Natural killer cell treated with Interleukin-12 subunit alpha and Interleukin-12 subunit beta and Interleukin-15 and Interleukin-18, amount 100 ng/mL, for 72 hours (primary cell): Measurements from ENCODE around the gene PRCP. TPM values are rescaled to one million over a fixed set of nuclear protein-coding genes. Genes with fewer than 3 reads are reported as not detected.
"Not testable (repeated sequence)": the region's sequence is repeated elsewhere in the genome, so short reads cannot be mapped to it uniquely, and the experiment has no call there.

Source experiments
- ATAC-seq, 2 donors: fragments of 150-1000 bp; cut with Tn5 transposase in 1 of 2; sonication (Bioruptor Pico), chemical (Tn5 transposase) in 1 of 2; 2 replicates each; pipeline ENCODE4 v1.10.0; 2021
- DNase-seq: peaks from one replicate; pipeline ENCODE4 v3.0.0; 2022; ENCODE audit warnings: low spot score
- H3K27ac Mint-ChIP-seq, 2 donors: 1 replicate in 1 of 2; 2 replicates in 1 of 2; pipeline ENCODE4 v1.8.0; 2022; ENCODE audit warnings: mixed read lengths in 2 of 2, mild to moderate bottlenecking in 1 of 2, moderate library complexity in 1 of 2
- H3K27me3 Mint-ChIP-seq, 2 donors: 1 replicate in 1 of 2; 2 replicates in 1 of 2; pipeline ENCODE4 v1.8.0; 2022; ENCODE audit warnings: mixed read lengths in 2 of 2
- H3K36me3 Mint-ChIP-seq: one replicate; pipeline ENCODE4 v1.8.0; 2022; ENCODE audit warnings: mixed read lengths
- H3K4me1 Mint-ChIP-seq, 2 donors: 1 replicate in 1 of 2; 2 replicates in 1 of 2; pipeline ENCODE4 v1.8.0; 2022; ENCODE audit warnings: low read depth in 2 of 2, mixed read lengths in 2 of 2, mild to moderate bottlenecking in 1 of 2
- H3K4me3 Mint-ChIP-seq: one replicate; pipeline ENCODE4 v1.8.0; 2022; ENCODE audit warnings: mixed read lengths
- H3K9me3 Mint-ChIP-seq: 2 replicates; pipeline ENCODE4 v1.8.0; 2022; ENCODE audit warnings: mixed read lengths
- total RNA-seq, 2 donors: library from RNA; stranded (reverse); gene quantifications; one replicate each; pipeline ENCODE4 v1.2.3, GENCODE V29; 2022

PRCP gene
- total RNA-seq: 10 to 100 TPM; 16.9 to 21.1 TPM

DNA sequence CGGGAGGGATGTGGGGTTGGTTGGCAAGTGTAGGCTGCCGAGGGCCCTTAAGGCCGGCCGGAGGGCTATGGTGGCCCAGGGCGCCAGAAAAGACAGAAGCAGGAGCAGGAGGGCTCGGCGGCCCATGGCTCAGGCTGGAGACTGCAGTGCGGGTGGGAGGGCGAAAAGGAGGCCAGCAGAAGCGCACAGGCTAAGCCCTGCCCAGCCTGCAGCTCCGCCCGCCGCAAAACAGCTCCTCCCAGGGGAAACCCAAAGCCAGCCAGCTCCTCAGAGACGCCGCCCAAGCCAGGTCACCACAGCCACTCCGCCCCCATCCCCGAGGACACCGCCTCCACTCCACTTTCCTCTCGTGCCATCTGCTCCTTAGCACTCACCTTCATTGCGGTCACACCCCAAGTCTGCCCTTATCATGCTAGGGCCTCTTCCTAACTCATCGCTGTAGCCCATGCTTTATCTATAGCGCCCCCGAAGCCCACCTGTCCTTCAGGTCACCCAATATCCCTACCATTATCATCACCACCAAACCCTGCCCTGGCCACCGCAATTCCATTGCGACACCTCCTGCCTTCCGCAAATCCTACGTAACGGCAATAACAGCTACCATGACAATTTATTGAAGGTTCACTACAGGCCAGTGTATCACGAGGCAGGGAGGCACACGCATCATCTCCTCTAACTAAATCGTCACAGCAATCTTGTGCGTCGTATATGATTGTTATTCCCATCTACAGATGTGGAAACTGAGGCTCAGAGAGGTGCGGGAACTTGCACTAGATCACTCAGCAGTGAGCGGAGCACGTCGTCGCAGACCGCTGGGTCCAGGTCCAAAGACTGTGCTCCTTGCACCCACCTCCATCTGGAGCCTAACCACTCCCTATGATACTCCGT is at the start of gene PRCP:
Gene PRCP, minus strand, starts transcription at position 154 of the 888 bp plus-strand sequence. Its CDS starts 28 bp downstream, at position 126.
- Mint-ChIP-seq H3K9me3 (no peaks in the 10 kb centered on the region), H3K36me3 (no peaks in the 10 kb centered on the region), H3K27ac (peak within 1 kb of the TSS; percentile 84 to 94), H3K27me3 (no peaks in the 10 kb centered on the region), H3K4me1 (peaks cover 34 to 51% of the 10 kb centered on the region in 2 donors), H3K4me3 (peak within 1 kb of the TSS; percentile 98)
- DNase-seq (peak; percentile 97), ATAC-seq (peak; percentile 93)

DNA sequence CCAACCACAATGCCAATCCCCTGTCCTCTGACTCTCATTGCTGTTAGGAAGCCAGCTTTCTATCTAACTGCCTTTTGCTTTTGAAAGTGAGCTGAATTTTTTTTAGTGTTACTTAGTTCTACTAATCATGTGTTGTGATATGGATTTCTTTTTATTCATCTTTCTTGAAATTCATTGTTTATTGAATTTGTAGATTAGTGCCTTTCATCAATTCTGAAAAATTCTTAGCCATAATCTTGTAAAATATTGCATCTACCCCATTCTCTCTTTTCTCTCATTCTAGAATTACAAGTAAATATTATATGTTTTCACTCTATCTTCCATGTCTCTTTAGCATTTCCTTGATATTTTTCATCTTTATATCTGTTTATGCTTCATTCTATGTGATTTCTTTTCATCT is 49.1 kb upstream of the PRCP start:
- H3K36me3 Mint-ChIP-seq: peaks cover 26% of the 10 kb centered on the region
- H3K4me1 Mint-ChIP-seq: peaks cover 5 to 6% of the 10 kb centered on the region in 2 donors
- ATAC-seq (no peak), DNase-seq (no peak)
- H3K9me3 Mint-ChIP-seq: peaks cover 22% of the 10 kb centered on the region
- H3K4me3 Mint-ChIP-seq: no peak overlapping the region
- H3K27me3 Mint-ChIP-seq: no peaks in the 10 kb centered on the region
- H3K27ac Mint-ChIP-seq: no peak overlapping the region

DNA sequence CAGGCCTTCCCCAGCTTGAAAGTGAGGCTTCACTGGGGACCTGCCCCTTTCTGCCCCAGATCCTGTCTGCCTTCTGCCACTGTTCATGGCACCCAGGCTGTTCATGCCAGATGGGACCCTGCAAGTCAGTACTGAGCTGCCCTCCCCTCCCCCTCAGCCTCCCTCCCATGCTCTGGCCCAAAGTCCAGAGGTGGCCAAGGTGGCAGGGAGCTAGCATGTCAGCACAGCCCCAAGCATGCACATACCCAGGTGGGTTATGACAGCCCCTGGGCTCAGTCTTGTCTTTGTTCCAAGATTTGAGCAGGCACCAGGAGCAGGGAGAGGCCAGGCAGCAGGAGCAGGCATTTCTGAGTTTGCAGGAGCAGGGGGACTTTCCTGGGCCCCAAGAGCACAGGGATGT is 45.5 kb upstream of the PRCP start:
- Mint-ChIP-seq H3K9me3 (peaks cover 3% of the 10 kb centered on the region), H3K27ac (no peak overlapping the region), H3K4me3 (no peak overlapping the region), H3K27me3 (no peaks in the 10 kb centered on the region), H3K4me1 (peaks cover 0 to 1% of the 10 kb centered on the region in 2 donors), H3K36me3 (peaks cover 3% of the 10 kb centered on the region)
- ATAC-seq: no peak
- no peak for DNase-seq

DNA sequence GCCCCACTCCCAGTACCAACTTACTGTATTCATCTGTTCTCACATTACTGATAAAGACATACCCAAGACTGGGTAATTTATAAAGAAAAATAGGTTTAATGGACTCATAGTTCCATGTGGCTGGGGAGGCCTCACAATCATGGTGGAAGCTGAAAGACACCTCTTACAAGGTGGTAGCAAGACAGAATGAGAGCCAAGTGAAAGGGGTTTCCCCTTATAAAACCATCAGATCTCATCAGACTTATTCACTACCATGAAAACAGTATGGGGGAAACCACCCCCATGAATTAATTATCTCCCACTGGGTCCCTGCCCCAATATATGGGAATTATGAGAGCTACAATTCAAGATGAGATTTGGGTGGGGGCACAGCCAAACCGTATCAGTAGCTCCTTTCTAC is 44.8 kb upstream of the PRCP start:
- not testable (repeated sequence) for H3K27ac Mint-ChIP-seq, H3K4me1 Mint-ChIP-seq, H3K9me3 Mint-ChIP-seq, H3K27me3 Mint-ChIP-seq, H3K36me3 Mint-ChIP-seq, ATAC-seq, DNase-seq, H3K4me3 Mint-ChIP-seq

DNA sequence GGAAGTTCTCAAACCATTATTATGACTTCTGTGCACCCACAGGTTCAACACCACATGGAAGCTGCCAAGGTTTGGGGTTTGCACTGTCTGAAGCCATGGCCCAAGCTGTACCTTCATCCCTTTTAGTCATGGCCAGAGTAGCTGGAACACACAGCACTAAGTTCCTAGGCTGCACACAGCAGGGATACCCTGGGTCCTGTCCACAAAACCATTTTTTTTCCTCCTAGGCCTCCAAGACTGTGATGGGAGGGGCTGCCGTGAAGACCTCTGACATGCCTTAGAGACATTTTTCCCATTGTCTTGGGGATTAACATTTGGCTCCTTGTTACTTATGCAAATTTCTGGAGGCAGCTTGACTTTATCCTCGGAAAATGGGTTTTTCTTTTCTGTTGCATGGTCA is 44.0 kb upstream of the PRCP start:
- no peak for ATAC-seq
- peaks cover 10% of the 10 kb centered on the region for H3K36me3 Mint-ChIP-seq
- peaks cover 0 to 9% of the 10 kb centered on the region in 2 donors for H3K4me1 Mint-ChIP-seq
- H3K4me3 Mint-ChIP-seq: no peak overlapping the region
- peaks cover 7% of the 10 kb centered on the region for H3K9me3 Mint-ChIP-seq
- H3K27me3 Mint-ChIP-seq: no peaks in the 10 kb centered on the region
- no peak for DNase-seq
- H3K27ac Mint-ChIP-seq: no peak overlapping the region

DNA sequence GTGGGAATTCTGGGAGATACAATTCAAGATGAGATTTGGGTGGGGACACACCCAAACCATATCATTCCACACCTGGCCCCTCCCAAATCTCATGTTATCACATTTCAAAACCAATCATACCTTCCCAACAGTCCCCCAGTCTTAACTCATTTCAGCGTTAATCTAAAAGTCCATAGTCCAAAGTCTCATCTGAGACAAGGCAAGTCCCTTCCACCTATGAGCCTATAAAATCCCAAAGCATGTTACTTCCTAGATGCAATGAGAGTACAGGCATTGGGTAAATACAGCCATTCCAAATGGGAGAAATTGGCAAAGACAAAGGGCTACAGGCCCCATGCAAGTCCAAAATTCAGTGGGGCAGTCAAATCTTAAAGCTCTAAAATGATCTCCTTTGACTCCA is 43.2 kb upstream of the PRCP start:
- not testable (repeated sequence) for H3K9me3 Mint-ChIP-seq, H3K4me3 Mint-ChIP-seq, DNase-seq, ATAC-seq, H3K27ac Mint-ChIP-seq, H3K27me3 Mint-ChIP-seq, H3K4me1 Mint-ChIP-seq
- peaks cover 10% of the 10 kb centered on the region for H3K36me3 Mint-ChIP-seq

DNA sequence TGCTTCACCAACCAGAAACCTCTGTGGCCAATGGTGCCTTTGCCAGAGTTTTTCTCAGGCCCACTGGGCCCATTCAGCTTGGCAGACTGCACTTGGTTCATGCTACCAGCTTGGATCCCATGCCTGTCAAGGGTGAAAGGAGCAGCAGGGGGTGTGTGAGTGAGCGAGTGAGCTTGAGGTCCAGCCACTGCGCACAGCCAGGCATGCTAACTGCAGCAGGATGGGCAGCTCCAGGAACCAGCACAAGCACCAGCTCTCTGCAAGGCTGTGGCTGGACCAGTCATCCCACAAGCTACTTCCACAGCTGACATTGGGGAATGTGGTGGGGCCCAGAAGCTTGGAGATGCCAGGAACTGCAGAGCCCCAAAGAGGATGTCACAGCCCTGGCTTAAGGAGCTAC is 42.1 kb upstream of the PRCP start:
- ATAC-seq: no peak
- Mint-ChIP-seq H3K4me1 (peaks cover 0 to 9% of the 10 kb centered on the region in 2 donors), H3K27me3 (no peaks in the 10 kb centered on the region), H3K9me3 (peaks cover 7% of the 10 kb centered on the region), H3K36me3 (peaks cover 10% of the 10 kb centered on the region), H3K4me3 (no peak overlapping the region), H3K27ac (no peak overlapping the region)
- DNase-seq: no peak

DNA sequence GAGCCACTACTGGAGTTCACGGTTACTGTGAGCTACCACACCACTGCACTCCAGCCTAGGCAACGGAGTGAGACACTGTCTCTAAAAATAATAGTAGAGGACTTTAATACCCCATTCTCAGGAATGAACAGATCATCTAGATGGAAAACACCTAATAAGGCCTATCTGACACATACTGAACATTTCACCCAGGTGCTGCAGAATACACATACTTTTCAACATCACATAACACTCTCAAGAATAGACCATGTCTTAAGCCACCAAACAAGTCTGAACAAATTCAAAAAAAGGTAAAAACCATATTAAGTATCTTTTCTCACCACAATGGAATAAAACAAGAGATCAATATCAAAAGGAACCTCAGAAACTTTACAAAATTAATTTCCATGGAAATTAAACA is 39.2 kb upstream of the PRCP start:
- peaks cover 10% of the 10 kb centered on the region for H3K36me3 Mint-ChIP-seq
- peaks cover 7% of the 10 kb centered on the region for H3K9me3 Mint-ChIP-seq
- no peak for ATAC-seq
- H3K27ac Mint-ChIP-seq: no peak overlapping the region
- H3K4me3 Mint-ChIP-seq: no peak overlapping the region
- no peaks in the 10 kb centered on the region for H3K27me3 Mint-ChIP-seq
- DNase-seq: no peak
- peaks cover 0 to 9% of the 10 kb centered on the region in 2 donors for H3K4me1 Mint-ChIP-seq

DNA sequence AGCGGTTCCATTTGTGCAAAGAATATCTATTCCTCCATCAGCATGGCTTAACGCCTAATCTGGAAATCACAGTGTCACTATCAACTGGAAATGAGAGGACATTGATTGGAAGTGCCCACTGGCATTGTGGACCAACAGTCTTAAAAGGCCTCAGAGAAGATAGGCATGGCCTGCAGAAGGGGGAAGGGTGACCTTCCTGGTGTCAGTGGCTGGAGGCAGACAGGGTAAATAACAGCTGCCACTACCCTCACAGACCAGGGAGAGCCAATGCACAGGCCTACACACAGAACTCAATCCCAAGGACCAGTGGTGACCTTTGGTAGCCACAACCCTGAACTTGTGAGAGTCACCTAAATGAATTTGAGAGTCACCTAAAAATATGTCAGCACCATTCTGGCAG is 37.3 kb upstream of the PRCP start:
- Mint-ChIP-seq H3K36me3 (peaks cover 15% of the 10 kb centered on the region), H3K27me3 (no peaks in the 10 kb centered on the region), H3K27ac (no peak overlapping the region), H3K9me3 (peaks cover 7% of the 10 kb centered on the region), H3K4me3 (no peak overlapping the region), H3K4me1 (peaks cover 0 to 9% of the 10 kb centered on the region in 2 donors)
- no peak for ATAC-seq
- no peak for DNase-seq

DNA sequence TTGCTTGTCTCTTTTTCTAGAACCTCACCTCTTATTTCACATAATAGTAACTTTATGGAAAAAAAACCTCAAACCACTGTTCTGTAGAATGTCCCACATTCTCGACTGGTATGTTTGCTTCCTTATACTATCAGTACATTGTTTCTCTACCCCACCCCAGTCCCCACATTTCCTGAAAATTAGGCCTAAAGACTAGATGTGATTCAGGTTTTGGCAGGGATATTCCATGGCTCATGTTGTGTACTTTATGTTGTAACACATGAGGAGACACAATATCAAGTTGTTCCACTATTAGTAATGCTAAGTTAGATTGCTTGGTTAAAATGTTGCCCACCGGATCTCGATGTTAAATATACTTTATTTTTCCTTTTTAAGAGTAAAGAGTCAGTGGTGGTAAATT is 36.0 kb upstream of the PRCP start:
- ATAC-seq (no peak), DNase-seq (no peak)
- H3K27ac Mint-ChIP-seq: no peak overlapping the region
- H3K27me3 Mint-ChIP-seq: no peaks in the 10 kb centered on the region
- H3K4me1 Mint-ChIP-seq: peaks cover 0 to 9% of the 10 kb centered on the region in 2 donors
- peaks cover 20% of the 10 kb centered on the region for H3K36me3 Mint-ChIP-seq
- H3K4me3 Mint-ChIP-seq: no peak overlapping the region
- H3K9me3 Mint-ChIP-seq: peaks cover 7% of the 10 kb centered on the region

DNA sequence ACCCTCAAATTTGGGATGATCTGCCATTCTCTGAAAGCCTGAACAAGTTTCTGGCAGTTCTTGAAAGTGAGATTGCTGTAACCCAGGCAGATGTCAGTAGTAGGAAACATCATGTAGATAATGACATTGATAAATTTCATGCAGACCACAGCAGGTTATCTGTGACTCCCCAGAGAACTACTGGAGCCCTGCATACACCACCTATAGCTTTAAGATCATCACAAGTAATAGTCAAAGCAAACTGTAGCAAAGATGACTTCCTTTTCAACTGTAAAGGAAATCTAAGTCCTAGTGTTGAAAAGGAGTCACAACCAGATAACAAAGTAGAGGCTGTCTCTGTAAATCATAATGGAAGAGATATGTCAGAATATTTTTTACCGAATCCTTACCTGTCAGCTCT is 32.3 kb upstream of the PRCP start:
- ATAC-seq (no peak), DNase-seq (no peak)
- no peaks in the 10 kb centered on the region for H3K27me3 Mint-ChIP-seq
- H3K4me3 Mint-ChIP-seq: no peak overlapping the region
- H3K36me3 Mint-ChIP-seq: peaks cover 10% of the 10 kb centered on the region
- no peak overlapping the region for H3K27ac Mint-ChIP-seq
- H3K4me1 Mint-ChIP-seq: peaks cover 0 to 2% of the 10 kb centered on the region in 2 donors
- no peaks in the 10 kb centered on the region for H3K9me3 Mint-ChIP-seq

DNA sequence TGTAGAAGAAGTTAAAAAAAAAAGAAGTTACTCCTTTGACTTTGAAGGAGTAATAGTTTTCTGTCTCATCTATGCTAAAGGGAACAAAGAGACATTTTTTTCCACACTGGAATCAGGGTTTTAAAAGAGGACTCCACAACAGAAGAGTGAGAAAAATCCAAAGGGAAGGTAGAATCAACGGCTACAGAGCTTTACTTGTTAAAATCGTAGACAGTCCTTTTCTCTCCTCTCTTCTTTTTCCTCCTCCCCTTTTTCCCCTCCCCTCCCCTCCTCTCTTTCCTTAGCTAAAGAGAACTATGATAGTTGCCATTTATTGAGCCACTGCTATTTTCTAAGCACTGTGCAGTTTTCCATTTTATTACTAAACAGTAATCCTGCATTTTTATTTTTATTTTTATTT is 30.5 kb upstream of the PRCP start:
- Mint-ChIP-seq H3K27ac (no peak overlapping the region), H3K4me1 (peaks cover 4 to 8% of the 10 kb centered on the region in 2 donors), H3K9me3 (no peaks in the 10 kb centered on the region), H3K4me3 (no peak overlapping the region), H3K36me3 (peaks cover 10% of the 10 kb centered on the region), H3K27me3 (no peaks in the 10 kb centered on the region)
- no peak for ATAC-seq
- no peak for DNase-seq

DNA sequence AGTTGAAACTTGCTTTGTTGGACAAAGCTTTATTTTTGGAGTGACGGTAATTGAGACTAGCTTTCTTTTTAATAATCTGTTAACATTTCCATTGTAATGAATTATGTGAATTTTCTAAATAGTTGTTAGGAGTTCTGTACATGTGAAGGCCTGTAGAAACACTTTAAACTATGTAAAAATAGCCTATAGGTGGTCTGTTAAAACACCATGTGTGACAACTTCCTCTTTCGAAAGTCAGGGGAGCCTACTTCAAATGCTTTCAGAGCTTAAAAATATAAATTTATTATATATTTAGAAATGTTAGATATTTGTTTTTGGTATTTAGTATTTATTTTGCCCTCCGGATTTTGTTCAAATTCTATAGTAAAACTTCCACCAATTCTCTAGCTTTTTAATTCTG is 30.0 kb upstream of the PRCP start:
- Mint-ChIP-seq H3K9me3 (no peaks in the 10 kb centered on the region), H3K27me3 (no peaks in the 10 kb centered on the region), H3K27ac (no peak overlapping the region), H3K36me3 (peaks cover 10% of the 10 kb centered on the region), H3K4me1 (peaks cover 4 to 8% of the 10 kb centered on the region in 2 donors), H3K4me3 (no peak overlapping the region)
- ATAC-seq: no peak
- no peak for DNase-seq

DNA sequence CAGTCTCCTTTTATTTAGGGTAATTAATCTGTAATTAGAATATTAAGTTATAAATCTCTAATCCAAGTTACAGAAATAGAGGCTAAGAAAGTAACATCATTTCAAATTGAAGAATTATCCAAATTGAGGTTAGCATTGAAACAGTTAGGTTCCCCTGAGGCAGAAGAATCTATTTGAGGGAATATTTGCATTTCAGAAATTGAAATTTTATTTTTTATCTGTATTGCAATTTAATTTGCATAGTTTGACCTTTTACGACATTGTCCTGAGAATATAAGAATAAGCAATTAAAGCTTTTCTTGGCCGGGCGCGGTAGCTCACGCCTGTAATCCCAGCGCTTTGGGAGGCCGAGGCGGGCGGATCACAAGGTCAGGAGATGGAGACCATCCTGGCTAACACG is 28.9 kb upstream of the PRCP start:
- H3K9me3 Mint-ChIP-seq: no peaks in the 10 kb centered on the region

More for the DNA sequence above, 28.9 kb upstream of the PRCP start:
- peaks cover 10% of the 10 kb centered on the region for H3K36me3 Mint-ChIP-seq
- no peak for ATAC-seq
- no peak overlapping the region for H3K27ac Mint-ChIP-seq
- H3K4me3 Mint-ChIP-seq: no peak overlapping the region
- H3K27me3 Mint-ChIP-seq: no peaks in the 10 kb centered on the region
- no peak for DNase-seq
- peaks cover 4 to 8% of the 10 kb centered on the region in 2 donors for H3K4me1 Mint-ChIP-seq
